Subcutaneous abdominal adipose tissue (tissue), 5 donors: ENCODE results near the gene RAB3IL1.
"Not testable (repeated sequence)": the region's sequence is repeated elsewhere in the genome, so short reads cannot be mapped to it uniquely, and the experiment has no call there.

Experiments
- H3K27ac ChIP-seq: one replicate; pipeline ENCODE4 v1.7.0; 2013; ENCODE audit warnings: low read depth, mild to moderate bottlenecking, inconsistent platforms, low read length, moderate library complexity
- H3K27me3 ChIP-seq, 5 donors: one replicate each; pipeline ENCODE4 v1.7.0; 2013; ENCODE audit warnings: low read length in 5 of 5, inconsistent platforms in 1 of 5; ENCODE audit not compliant: control insufficient read depth in 5 of 5, insufficient read depth in 4 of 5
- H3K36me3 ChIP-seq, 5 donors: one replicate each; pipeline ENCODE4 v1.7.0; 2013; ENCODE audit warnings: low read length in 5 of 5; ENCODE audit not compliant: control insufficient read depth in 5 of 5, insufficient read depth in 5 of 5
- H3K4me1 ChIP-seq, 5 donors: one replicate each; pipeline ENCODE4 v1.7.0; 2013; ENCODE audit warnings: low read length in 5 of 5, mild to moderate bottlenecking in 3 of 5, moderate library complexity in 1 of 5; ENCODE audit not compliant: control insufficient read depth in 5 of 5, insufficient read depth in 5 of 5
- H3K4me3 ChIP-seq, 5 donors: one replicate each; pipeline ENCODE4 v1.7.0; 2013; ENCODE audit warnings: low read length in 5 of 5, low read depth in 1 of 5
- H3K9ac ChIP-seq, 5 donors: one replicate each; pipeline ENCODE4 v1.7.0; 2013; ENCODE audit warnings: low read length in 5 of 5, mild to moderate bottlenecking in 4 of 5, moderate library complexity in 3 of 5
- H3K9me3 ChIP-seq, 5 donors: one replicate each; pipeline ENCODE4 v1.7.0; 2013; ENCODE audit warnings: low read length in 5 of 5; ENCODE audit not compliant: control insufficient read depth in 5 of 5
- donor health status: healthy.
- donor health status: healthy.
- donor health status: healthy.
- donor health status: healthy.
- donor health status: healthy.

The RAB3IL1 gene, protein sequence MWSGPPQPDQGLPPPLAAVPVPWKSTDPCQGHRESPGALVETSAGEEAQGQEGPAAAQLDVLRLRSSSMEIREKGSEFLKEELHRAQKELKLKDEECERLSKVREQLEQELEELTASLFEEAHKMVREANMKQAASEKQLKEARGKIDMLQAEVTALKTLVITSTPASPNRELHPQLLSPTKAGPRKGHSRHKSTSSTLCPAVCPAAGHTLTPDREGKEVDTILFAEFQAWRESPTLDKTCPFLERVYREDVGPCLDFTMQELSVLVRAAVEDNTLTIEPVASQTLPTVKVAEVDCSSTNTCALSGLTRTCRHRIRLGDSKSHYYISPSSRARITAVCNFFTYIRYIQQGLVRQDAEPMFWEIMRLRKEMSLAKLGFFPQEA

GRCh38 chr11:61917334-61918109 lies at the start of gene RAB3IL1:
Gene RAB3IL1, minus strand, starts transcription at chr11:61917566. Its CDS starts 199 bp downstream, at chr11:61917367.
- peaks cover 7 to 83% (median 59%) of the 10 kb centered on the region in 5 donors for H3K4me1 ChIP-seq
- peaks cover 6 to 34% (median 15%) of the 10 kb centered on the region in 5 donors for H3K27me3 ChIP-seq
- peak within 1 kb of the TSS; percentile 63 to 73 (median 67) for H3K4me3 ChIP-seq
- no peaks in the 10 kb centered on the region for H3K9me3 ChIP-seq
- H3K36me3 ChIP-seq = no peaks in the 10 kb centered on the region
- H3K9ac ChIP-seq = peak within 1 kb of the TSS in 4 of 5 donors; percentile 43 to 73 (median 68)
- peak within 1 kb of the TSS; percentile 60 for H3K27ac ChIP-seq

- Histone ChIP-seq H3K4me3 (peak overlapping the region; percentile 95 to 100 (median 99)), H3K36me3 (peaks cover 8 to 29% (median 21%) of the 10 kb centered on the region in 5 donors), H3K9ac (peak overlapping the region; percentile 90 to 100 (median 99)), H3K27me3 (no peaks in the 10 kb centered on the region), H3K27ac (peak overlapping the region; percentile 100), H3K4me1 (peaks cover 28 to 82% (median 78%) of the 10 kb centered on the region in 5 donors), H3K9me3 (no peaks in the 10 kb centered on the region)
Measured at GRCh38 chr11:61966734-61967115, 49.4 kb upstream of the RAB3IL1 start.

DNA sequence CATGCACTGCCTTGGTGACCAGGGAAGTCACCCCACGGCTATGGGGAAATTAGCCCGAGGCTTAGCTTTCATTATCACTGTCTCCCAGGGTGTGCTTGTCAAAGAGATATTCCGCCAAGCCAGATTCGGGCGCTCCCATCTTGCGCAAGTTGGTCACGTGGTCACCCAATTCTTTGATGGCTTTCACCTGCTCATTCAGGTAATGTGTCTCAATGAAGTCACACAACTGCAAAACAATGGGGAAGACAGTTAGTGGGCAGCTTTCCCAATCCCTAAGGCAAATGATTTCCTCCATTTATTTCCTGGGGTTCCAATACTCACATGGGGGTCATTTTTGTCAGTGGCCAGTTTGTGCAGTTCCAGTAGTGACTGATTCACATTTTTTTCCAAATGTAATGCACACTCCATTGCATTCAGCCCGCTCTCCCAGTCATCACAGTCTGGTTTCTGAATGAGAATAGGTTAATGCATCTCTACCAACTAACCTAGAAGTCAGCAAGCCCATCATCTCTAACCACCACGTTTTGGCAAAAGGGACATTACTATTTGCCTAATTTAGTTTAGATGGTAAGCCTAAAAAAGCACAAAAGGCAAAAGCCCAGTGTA lies 47.4 kb upstream of the RAB3IL1 start:
- H3K9me3 ChIP-seq, H3K27me3 ChIP-seq: not testable (repeated sequence)
- Histone ChIP-seq H3K36me3 (peaks cover 8 to 31% (median 22%) of the 10 kb centered on the region in 5 donors), H3K4me1 (peaks cover 24 to 74% (median 72%) of the 10 kb centered on the region in 5 donors), H3K4me3 (peak overlapping the region; percentile 95 to 100 (median 99)), H3K9ac (peak overlapping the region; percentile 49 to 100 (median 98)), H3K27ac (peak overlapping the region; percentile 100)

- H3K27ac ChIP-seq = peak overlapping the region; percentile 100
- no peaks in the 10 kb centered on the region for H3K27me3 ChIP-seq
- H3K9me3 ChIP-seq = no peaks in the 10 kb centered on the region
- peaks cover 24 to 68% (median 67%) of the 10 kb centered on the region in 5 donors for H3K4me1 ChIP-seq
- H3K4me3 ChIP-seq = peak overlapping the region; percentile 43 to 100 (median 99)
- H3K36me3 ChIP-seq = peaks cover 8 to 37% (median 28%) of the 10 kb centered on the region in 5 donors
- H3K9ac ChIP-seq = peak overlapping the region in 3 of 5 donors; percentile 1 to 65 (median 46)
Measured at GRCh38 chr11:61964058-61964665, 46.8 kb upstream of the RAB3IL1 start.

GRCh38 chr11:61963282-61964057 lies 46.1 kb upstream of the RAB3IL1 start:
- Histone ChIP-seq H3K4me3 (peak overlapping the region; percentile 43 to 100 (median 99)), H3K27ac (peak overlapping the region; percentile 100), H3K9me3 (no peaks in the 10 kb centered on the region), H3K9ac (peak overlapping the region in 4 of 5 donors; percentile 42 to 84 (median 54)), H3K36me3 (peaks cover 8 to 43% (median 31%) of the 10 kb centered on the region in 5 donors), H3K4me1 (peaks cover 24 to 62% (median 61%) of the 10 kb centered on the region in 5 donors), H3K27me3 (no peaks in the 10 kb centered on the region)

GRCh38 chr11:61963016-61963281 lies 45.6 kb upstream of the RAB3IL1 start:
- Histone ChIP-seq H3K9ac (peak overlapping the region in 3 of 5 donors; percentile 42 to 84 (median 57)), H3K27me3 (no peaks in the 10 kb centered on the region), H3K4me1 (peaks cover 24 to 58% (median 55%) of the 10 kb centered on the region in 5 donors), H3K4me3 (peak overlapping the region in 3 of 5 donors; percentile 5 to 100 (median 7)), H3K9me3 (no peaks in the 10 kb centered on the region), H3K27ac (peak overlapping the region; percentile 100), H3K36me3 (peaks cover 8 to 49% (median 34%) of the 10 kb centered on the region in 5 donors)

DNA sequence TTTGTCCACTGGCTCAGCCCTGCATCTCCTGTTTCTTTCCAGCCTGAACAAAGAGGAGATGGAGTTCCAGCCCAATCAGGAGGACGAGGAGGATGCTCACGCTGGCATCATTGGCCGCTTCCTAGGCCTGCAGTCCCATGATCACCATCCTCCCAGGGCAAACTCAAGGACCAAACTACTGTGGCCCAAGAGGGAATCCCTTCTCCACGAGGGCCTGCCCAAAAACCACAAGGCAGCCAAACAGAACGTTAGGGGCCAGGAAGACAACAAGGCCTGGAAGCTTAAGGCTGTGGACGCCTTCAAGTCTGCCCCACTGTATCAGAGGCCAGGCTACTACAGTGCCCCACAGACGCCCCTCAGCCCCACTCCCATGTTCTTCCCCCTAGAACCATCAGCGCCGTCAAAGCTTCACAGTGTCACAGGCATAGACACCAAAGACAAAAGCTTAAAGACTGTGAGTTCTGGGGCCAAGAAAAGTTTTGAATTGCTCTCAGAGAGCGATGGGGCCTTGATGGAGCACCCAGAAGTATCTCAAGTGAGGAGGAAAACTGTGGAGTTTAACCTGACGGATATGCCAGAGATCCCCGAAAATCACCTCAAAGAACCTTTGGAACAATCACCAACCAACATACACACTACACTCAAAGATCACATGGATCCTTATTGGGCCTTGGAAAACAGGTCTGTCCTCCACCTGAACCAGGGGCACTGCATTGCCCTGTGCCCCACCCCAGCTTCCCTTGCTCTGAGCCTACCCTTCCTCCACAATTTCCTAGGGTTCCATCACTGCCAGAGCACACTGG lies 45.0 kb upstream of the RAB3IL1 start:
- Histone ChIP-seq H3K36me3 (peaks cover 8 to 53% (median 35%) of the 10 kb centered on the region in 5 donors), H3K4me1 (peaks cover 24 to 58% (median 54%) of the 10 kb centered on the region in 5 donors), H3K27me3 (no peaks in the 10 kb centered on the region), H3K9ac (peak overlapping the region in 2 of 5 donors; percentile 42 to 57), H3K27ac (peak overlapping the region; percentile 100), H3K9me3 (no peaks in the 10 kb centered on the region), H3K4me3 (peak overlapping the region in 2 of 5 donors; percentile 5 to 7)

- H3K9me3 ChIP-seq = no peaks in the 10 kb centered on the region
- H3K4me1 ChIP-seq = peaks cover 24 to 57% (median 54%) of the 10 kb centered on the region in 5 donors
- peak overlapping the region; percentile 100 for H3K27ac ChIP-seq
- no peaks in the 10 kb centered on the region for H3K27me3 ChIP-seq
- H3K36me3 ChIP-seq = peaks cover 8 to 58% (median 38%) of the 10 kb centered on the region in 5 donors
- peak overlapping the region in 1 of 5 donors; percentile 10 for H3K4me3 ChIP-seq
- peak overlapping the region in 2 of 5 donors; percentile 38 to 57 for H3K9ac ChIP-seq
Measured at GRCh38 chr11:61961570-61962212, 44.3 kb upstream of the RAB3IL1 start.
